NCI-H226 (cell line): ENCODE data around the gene GRIK3.

Experiments used
- DNase-seq: peaks from one replicate; pipeline ENCODE4 v3.0.0-alpha.2; 2015

The GRIK3 gene

DNA sequence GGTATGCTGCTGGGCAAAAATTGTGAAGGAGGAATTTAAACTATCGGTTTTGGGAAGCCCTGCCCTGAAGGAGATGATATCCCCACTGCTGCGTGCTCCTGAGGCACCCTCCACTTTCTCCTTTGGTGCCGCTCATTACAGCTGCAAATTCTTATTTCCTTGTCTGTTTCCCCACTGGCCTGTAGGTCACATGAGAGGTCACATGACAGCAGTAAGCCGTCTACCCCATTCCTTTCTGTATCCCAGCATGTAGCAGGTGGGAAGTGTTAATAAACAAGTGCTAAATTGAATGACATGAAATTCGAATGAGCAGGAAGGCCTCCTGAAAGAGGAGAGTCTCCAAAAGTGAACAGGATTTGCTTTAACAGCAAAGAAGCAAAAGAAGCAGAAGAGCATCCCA lies 58.7 kb downstream of the GRIK3 start:
- DNase-seq = no peak

DNA sequence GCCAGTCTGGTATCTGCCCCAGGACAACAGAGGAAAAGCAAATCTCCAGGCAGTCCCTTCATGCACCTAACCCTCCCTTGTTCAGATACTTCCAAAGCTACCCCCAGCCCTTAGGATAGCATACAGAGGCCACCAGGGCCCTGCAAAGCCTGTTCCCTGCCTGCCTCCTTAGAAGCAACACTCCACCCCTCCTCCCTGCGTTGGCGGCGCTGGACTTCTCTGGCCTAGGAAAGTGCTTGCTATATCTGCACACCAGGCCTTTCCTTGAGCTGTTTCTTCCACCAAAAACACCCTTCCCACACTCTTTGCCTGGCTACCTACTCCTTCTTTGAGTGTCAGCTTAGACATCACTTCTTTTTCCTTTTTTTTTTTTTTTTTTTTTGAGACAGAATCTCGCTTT lies 61.3 kb downstream of the GRIK3 start:
- no peak for DNase-seq

DNA sequence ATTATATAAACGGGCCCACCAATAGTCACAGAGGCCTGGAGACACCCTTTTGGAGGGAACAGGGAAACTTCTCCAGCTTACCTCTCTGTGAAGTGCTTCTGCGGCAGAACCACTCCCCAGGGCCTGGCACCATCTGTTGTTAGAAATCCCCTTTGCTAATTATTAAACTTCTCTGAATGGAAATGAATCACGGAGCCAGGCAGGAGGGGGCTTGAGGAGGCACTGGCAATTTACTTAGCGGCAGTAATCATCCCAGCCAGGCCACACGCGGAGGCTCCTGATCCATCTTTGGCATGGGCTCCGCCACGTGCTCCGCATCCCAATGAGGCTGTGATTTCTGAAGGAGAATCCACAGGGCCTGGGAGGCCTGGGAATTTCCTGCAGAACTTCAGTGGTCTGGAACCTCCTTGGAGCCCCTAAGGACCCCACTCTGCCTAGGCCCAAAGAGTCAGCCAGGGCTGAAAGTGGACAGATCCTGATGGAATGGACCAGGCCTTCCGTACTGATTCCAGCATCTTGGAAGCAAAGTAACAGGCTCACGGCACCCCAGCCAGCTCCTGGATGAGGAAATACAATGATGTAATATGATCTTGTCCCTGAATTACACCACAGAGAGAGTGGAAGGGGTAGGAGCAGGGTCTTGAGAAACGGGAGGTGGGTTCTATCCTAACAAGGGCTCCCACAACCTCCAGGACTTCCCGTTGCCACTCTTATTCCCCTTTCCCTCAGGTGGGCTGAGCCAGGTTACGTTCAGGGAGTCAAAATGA lies 62.3 kb downstream of the GRIK3 start:
- DNase-seq = no peak

DNA sequence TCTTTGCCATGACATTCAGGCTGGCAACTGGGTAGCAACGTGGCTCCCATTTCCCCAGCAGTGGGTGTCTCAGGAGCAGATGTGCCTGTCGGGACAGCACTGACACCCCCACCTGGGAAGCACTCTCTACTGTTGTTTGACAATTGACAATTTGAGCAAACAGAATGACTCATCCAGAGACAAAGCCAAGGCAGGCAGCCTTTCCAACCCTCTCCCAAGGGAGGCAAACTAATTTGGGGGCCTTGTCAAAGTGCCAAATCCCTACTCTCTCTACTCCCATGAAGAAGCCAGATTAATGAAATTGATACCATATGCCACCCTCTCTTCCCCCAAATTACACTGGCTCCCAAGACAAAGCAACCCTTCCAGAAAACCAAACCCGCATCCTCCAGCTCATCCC lies 65.6 kb downstream of the GRIK3 start:
- no peak for DNase-seq

DNA sequence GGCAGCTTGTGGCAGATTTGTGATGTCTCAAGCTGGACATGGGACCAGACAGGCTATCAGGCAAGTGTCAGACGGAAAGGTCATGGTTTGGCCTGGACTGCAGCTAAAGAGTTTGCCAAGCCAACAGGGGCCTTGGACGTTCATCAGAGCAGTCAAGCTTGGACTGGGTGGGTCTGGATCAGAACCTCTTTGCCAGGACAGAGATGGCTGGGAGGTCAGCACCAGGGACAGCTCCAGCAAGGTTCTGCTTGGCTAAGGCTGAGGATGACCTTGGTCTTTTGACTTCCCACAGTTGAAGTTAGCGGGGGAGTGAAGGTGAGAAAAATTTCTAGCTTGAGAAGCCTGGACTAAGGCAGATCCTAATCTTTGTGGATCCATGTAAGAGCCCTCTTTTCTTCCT lies 68.1 kb downstream of the GRIK3 start:
- no peak for DNase-seq

DNA sequence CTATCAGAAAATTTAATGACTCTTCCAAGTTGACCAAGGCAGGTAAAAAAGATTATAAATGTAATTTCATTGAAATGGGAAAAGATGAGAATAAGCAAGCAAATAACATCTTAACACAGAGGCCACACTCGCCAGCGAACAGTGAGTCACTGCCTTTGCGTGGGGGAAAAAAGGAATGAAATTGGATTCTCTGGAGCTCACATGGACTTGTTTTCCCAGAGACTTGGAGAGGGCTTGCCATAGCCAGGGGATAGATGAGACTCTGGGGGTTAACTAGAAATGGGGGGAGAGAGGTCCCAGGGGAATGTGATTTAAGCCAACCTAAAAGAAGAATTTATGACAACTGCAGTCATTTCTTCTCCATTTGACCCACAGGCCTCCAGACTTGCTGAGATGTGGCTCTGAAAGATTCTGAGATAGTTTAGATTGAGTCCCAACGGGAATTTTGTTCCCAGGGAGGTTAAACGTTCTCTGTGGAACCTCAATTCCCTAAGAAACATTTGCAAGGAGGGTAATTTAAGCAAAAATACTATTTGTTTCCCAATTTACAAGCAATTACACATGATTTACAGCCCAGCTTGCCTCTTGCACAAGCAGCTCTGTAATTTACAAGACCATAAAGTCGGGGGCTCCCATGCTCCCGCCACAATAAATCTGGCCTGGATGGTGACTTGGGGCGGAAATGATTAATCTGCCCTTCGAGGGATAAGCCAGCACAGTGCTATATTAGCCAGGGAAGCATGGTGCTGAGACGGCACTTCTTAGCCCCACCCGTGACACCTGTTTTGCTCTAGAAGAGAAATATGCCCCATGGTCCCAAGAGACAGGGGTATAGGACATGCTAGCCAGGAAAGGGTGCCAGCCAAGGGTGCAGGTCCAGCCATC lies 68.8 kb downstream of the GRIK3 start:
- DNase-seq = no peak

DNA sequence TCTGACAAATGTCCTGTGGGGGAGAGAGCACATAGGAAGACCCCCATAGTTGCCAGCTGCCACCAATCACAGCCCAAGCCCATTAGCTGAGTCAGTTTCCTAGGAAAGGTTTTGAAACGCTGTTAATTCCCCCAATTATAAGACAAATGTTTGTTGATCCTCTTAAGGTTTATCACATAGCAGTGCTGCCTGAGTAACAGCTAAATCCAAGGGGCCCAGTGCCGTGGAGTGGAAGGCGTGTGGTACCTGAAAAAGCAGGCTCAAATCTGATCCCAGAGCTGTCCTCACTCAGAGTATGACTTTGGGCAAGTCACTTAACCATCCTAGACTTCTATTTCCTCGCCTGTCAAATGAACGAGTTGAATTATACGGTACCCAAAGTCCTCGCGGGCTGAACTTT lies 69.5 kb downstream of the GRIK3 start:
- no peak for DNase-seq

DNA sequence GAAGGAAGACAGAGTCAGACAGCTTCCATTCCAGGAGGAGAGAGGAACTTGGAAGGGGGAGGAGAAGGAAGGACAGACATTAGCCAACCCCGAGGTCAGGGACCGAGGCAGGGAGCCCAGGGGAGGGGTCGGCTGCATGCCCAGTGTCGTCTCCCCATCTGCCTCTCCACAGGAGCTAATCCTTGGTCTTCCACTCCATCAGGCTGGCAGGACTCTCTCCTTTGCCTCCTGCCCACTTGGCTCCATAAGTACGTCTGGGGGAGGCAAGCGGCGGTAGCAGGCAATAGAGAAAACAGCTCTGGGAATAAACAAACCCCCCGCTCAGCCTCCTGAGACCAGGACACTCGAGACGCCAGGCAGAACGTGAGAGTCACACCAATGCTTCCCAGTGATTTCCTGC lies 71.3 kb downstream of the GRIK3 start:
- no peak for DNase-seq

DNA sequence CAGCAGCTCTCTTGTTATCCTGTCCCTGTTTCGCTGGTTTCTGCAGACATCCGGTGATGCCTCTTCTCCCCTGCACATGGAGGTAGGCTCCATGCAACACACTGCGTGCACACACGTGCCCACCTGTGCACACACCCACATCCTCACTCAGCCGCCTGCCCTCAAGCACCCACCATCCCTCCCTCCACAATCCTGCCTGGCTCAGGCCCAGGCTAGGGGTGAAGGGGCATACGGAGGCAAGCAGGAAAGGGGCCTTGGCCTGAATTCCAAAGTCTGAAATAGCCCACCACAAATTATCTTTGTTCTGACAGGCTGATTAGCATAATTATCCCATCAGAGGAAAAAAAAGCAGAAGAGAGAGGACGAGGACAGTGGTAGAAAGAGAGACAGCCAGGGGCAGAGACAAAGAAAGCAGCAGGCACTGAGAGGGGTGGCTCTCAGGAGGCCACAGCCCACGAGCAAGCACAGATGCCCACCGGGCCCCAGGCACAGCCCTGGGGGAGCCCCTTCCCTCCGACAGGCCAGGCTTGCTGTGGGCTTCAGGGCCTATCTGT lies 73.2 kb downstream of the GRIK3 start:
- no peak for DNase-seq

DNA sequence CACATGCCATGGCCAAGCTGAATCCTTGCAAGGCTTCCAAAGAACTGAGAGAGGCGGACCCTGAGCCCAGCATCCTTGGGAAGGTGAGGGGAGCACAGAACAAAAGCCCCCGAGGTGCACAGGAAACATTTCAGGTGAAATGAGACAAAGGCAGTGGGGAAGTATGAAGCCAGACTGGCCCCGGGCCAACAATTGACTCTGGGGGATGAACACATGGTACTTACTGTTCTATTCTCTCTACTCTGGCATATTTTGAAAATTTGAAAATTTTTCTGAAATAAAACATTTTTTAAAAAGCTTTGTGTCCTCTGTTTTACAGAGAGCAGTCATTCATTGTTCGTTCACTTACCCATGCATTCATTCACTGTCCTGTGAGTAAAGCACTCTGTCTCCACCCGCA lies 77.7 kb downstream of the GRIK3 start:
- no peak for DNase-seq

DNA sequence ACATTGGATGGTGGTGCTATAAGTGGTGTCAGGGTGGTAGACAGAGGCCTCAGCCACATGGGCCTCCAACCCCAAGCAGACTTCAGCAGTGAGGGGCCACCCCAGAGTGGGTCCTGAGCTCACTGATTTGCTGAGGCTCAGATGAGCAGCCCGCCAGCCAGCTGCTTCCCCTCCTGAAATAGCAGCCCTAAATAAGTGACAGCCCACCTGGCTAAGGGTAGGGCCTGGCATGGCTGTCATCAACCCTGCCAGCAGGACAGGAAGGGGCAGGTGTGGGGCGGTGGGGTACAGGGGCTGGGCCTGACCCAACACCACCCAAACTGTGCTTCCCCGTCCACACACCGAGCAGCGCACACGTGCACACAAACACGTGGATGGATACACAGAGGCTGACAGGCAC lies 79.3 kb downstream of the GRIK3 start:
- DNase-seq = no peak

DNA sequence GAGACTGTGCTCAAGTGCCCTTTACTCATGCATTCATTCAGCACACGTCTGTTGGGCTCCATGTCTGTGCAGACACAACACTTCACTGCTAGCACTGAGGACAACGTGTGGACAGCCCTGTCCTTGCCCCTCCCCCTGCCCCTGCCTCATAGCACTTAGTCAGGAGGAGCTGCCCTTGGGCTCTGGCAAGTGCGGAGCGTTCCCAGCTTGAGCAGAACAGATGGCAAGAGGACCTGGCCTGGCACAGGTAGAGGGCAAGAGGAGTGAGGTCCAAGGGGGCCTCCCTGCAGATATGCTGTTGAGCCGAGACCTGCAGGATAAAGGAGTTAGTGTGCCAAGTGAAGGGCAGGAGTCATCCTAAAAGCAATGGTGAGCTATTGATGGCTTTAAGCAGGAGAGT lies 81.3 kb downstream of the GRIK3 start:
- no peak for DNase-seq

DNA sequence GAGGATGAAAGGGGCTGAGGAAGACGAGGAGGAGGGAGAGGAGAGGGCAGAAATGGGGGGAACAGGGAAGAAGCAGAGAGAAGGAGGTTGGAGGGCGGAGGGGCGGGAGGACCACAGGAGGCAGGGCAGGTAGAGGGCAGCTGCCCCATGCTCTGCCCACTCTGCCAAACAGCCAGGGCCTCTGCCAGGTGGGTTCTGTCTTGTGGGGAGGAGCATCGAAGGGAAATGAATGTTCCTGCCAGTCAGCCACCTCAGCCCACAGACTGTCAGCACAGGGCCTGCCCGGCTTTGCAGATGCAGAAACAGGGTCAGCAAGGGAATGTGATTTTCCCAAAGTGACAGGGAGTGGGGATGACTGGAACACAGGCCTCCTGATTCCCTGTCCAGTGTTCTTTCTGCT lies 82.6 kb downstream of the GRIK3 start:
- no peak for DNase-seq

DNA sequence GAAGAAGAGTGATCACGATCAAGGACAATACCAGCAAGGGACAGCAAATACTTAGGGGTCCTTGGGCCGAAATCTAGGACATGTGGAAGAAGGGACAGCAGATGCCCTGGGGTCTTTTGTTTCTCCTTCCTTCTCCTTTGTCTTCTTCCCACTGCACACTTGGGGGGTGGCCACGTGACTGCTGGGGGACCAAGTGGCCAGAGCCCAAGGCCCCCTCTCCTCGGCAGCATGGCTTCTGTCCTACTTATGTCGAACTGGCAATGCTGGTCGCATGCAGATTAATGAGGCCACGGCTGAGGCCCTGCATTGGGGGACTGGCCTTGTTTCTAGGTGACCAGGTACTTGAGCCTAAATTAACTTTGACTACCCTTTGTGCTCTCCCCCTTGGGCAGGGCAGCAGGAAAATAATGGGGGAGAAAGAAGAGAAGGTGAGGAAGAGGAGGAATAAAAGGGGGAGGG lies 83.0 kb downstream of the GRIK3 start:
- DNase-seq = no peak

DNA sequence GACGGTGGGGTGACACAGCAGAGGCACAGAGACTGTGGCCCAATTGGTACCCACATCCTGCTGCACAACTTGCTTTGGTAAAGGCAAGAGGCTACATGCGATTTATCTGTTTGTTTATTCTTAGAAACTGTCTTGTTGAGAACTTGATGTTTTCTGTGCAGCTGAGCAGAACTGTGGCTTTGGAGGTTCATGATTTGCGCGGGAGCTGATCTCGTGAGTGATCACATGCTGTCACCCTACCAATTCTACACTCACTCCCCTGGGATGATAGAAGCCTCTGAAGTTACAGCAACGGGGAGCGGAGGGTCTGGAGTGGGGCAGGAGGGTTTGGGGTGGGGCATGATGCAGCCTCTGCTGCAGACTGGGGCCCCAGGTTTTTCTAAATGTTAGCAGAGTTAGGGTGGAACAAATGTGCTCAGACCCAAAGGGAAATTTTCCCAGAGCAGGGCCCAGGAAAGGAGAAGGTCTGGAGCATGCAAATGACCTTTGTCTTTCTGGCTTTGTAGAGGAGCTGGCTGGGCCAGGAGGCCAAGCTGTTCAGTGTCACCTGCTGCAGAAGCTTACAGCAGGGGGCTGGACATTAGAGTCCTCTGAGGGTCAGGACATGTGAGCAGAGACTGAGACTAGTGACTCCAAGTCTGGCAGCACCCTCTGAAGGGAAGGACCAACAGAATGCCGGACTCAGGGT lies 83.6 kb downstream of the GRIK3 start:
- DNase-seq = no peak

DNA sequence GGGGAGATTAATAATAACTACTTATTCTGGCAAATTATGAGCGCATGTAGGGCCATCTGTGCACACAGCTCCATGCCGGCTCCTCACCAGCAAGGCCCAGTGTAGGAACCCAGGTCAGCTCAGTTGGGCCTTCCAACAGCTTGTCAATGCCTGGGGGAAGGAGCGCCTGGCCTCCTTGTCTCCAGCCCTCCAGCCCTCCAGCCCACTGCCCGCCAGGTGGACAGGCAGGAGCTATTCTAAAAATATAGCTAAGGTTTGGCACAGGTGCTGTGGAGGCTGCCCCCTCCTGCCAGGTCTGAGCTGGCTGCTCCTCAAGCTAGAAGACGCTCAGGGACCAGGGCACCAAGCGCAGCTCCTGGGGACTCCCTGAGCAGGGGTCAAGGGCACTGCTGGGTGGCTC lies 85.7 kb downstream of the GRIK3 start:
- no peak for DNase-seq

DNA sequence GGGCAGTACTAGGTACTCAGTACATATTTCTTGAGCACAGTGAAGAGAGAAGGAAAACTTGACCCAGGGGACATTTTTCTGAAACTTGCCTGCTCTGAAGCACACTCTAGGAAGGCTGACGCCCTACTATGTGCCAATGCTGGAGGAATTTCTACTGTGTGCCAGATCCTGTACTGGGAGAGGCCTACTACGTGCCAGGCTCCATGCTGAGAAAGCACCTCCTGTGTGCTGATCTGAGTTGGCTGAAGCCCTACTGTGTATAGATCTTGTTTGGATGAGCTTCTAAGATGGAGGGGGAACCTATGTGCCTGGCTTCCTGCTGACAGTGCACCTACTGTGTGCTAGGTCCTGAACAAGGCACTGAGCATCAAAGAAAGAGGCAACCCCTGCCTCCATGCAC lies 86.2 kb downstream of the GRIK3 start:
- DNase-seq = no peak

DNA sequence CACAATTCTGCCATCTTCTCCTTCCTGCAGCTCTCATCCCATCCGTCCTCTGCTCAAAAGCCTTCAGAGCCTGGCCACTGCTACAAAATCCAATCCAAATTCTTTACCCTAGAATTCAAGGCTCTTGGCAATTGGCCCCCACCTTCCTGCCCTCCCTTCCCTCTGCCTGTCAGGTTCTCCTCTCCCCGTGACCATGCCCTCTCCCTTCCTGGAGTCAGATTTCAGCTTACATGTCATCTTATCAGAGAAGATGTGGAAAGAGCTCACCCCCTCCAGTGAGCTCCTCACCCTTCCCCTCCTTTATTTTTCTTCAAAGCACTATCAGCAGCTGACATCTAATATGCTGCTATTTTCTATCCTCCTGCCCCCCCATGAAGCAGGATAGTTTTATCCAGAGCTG lies 86.9 kb downstream of the GRIK3 start:
- no peak for DNase-seq

DNA sequence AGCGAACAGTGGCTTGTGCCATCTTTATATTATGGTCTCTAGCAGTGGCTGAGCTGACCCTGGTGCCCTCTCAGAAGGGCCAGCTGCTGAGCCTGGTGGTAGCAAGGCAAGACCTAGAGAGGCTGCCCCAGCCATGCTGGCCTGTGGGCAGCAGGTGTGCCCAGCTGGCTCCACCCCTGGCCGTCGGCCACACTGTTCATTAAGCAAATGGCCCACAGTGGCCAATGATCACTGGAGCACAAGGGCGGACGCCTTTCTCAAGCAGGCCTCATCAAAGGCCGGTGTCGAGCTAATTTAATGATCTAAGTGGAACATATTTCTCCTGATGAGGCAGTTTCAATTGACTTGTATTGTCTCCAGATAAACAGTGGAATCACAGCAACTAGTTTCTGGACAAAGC lies 89.4 kb downstream of the GRIK3 start:
- no peak for DNase-seq

DNA sequence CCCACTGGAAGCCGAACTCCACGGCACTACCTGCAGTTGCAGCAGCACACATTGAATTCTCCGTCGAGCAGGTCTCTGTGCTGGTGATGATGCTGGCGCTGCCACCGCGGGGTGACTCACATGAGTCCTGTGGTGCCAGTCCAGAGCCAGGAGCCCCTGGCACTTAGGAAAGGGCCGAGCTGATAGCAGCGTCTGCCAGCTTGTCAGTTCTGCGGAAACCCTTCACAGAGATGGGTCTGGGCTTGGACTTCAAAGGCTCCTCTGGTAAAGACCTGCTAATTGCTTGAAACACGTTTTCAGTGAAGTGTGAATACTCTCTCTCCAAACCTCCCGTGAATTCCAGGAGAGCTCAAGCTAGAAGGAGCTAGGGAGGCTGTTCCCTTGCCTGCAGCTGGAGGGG lies 92.2 kb downstream of the GRIK3 start:
- no peak for DNase-seq

DNA sequence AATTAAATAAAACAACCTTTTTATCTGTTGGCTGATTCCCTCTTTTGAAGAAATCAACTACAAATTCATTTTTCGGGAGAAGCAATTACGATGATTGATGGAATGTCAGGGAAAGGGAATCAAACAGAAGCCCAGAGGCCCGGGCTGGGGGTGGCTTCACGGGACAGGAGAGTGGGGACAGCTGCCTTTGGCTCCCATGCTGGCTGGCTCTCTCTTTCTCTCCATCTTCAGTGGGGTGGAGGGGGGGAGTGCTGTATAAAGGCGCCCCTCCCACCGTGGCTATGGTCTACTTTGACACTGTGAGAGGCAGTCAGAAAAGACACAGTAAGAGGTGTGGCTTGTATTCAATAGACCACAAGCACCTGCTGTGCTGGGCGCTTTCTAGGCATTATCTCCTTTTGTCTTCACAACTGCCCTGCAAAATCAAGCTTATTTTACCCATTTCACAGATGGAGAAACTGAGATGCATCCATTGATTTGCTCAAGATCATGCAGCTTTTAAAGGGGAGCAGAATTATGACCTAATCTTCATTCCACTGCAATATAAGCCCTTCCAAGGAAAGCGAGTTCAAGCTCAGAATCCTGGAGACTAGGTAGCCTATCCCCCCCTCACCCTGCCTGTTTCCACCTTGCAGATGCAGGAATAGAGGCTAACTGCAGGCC lies 92.9 kb downstream of the GRIK3 start:
- DNase-seq = no peak

DNA sequence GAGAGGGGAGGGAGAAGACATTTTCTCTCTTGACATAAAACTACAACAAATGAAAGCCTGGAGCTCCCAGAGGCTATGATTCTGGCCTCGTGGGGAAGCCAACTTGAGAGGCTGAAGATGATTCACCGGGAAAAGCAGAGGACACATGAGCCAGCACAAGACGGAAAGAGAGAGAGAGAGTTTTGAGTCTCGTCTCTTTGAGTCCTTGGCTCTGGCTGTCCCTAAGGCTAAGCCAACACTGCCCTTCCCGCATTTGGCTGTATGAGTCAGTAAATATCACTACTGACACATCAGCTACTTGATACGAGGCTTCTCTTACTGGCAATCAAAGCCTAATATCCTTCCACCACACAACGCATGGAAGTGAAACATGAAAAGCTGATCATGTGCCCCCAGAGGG lies 95.5 kb downstream of the GRIK3 start:
- DNase-seq = no peak

DNA sequence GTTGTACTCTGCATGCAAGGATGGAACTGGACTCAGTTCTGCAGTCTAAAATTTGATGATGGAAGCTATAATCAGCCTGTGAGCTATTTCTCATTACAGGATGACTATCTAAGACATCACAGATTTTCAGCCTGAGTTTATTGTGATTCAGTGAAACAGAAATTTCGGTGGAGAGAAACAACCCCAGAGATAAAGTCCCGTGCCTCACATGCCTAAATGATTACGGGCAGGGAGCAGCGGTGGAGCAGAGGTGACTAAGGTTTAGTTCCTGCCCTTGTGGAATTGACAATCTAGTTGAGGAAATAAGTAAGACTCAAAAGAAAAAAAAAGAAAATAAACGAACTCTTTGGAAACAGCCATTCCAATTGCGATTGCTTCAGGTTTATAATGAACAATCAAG lies 96.9 kb downstream of the GRIK3 start:
- DNase-seq = no peak
